Kidney glomerular epithelial cell (primary cell): ENCODE results near the gene PNMA8C.
"Not testable (repeated sequence)": the region's sequence is repeated elsewhere in the genome, so short reads cannot be mapped to it uniquely, and the experiment has no call there.

Experiments used
- DNase-seq: peaks from one replicate; lab custom pipeline; 2025; lab: John Stamatoyannopoulos, UW

PNMA8C gene

GRCh38 chr19:46390121-46390858, 38.4 kb downstream of the PNMA8C start:
- no peak for DNase-seq

- no peak for DNase-seq
Observed at GRCh38 chr19:46388311-46389095, 40.2 kb downstream of the PNMA8C start.

- no peak for DNase-seq
Observed at GRCh38 chr19:46387713-46388130, 41.0 kb downstream of the PNMA8C start.

GRCh38 chr19:46386996-46387712, 41.6 kb downstream of the PNMA8C start:
- DNase-seq = no peak

GRCh38 chr19:46386151-46386550, 42.6 kb downstream of the PNMA8C start:
- no peak for DNase-seq

GRCh38 chr19:46385636-46386035, 43.1 kb downstream of the PNMA8C start:
- no peak for DNase-seq

- DNase-seq = no peak
Observed at GRCh38 chr19:46384396-46384795, 44.3 kb downstream of the PNMA8C start.

- no peak for DNase-seq
Observed at GRCh38 chr19:46383846-46384245, 44.9 kb downstream of the PNMA8C start.

GRCh38 chr19:46383171-46383815, 45.4 kb downstream of the PNMA8C start:
- no peak for DNase-seq

GRCh38 chr19:46381756-46382345, 46.9 kb downstream of the PNMA8C start:
- DNase-seq = no peak

GRCh38 chr19:46381346-46381745, 47.4 kb downstream of the PNMA8C start:
- no peak for DNase-seq

- DNase-seq = no peak
Observed at GRCh38 chr19:46380690-46381089, 48.0 kb downstream of the PNMA8C start.

GRCh38 chr19:46378268-46378667, 50.5 kb downstream of the PNMA8C start:
- no peak for DNase-seq

GRCh38 chr19:46376241-46377153, 52.2 kb downstream of the PNMA8C start:
- DNase-seq = no peak

- not testable (repeated sequence) for DNase-seq
Observed at GRCh38 chr19:46375476-46376067, 53.2 kb downstream of the PNMA8C start.
